HG03571 (cell line): ENCODE measurements around the gene MAP4K3.

ENCODE experiments used
- ATAC-seq: cut with Tn5 transposase; IDR thresholded peaks from one replicate; pipeline ENCODE4 v1.9.1; 2021; ENCODE audit not compliant: unreplicated experiment

MAP4K3 gene

DNA sequence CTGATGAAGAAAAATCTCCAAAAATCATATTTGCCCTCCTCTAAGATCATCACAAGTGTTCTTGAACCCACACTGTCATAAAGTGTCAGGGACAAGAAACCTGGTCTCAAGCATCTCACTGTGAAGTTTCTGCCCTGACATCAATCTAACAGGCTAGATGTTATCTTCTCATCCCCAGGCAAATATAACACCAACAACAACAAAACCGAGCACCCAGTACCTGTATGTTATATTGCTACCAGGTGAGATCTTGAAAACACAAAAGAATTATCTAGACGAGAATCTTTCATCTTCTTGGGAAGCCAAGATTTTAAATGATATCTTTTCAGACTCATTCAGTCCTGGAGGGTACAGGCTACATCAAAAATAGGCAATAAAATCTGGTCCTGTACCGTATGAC lies 8.8 kb upstream of the MAP4K3 start:
- no peak for ATAC-seq

DNA sequence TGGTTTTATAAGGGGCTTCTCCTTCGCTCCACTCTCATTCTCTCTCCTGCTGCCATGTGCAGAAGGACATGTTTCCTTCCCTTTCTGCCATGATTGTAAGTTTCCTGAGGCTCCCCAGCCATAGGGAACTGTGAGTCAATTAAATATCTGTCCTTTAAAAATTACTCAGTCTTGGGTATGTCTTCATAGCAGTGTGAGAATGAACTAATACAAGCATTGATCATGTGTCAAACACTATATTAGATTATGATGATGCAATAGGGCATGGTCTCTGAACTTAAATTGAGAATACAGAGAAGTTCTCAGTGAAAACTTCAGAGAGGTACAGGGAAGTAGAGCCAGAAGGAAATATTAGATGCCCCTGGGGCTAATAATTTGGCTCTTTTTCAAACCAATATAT lies 5.9 kb upstream of the MAP4K3 start:
- ATAC-seq = no peak

DNA sequence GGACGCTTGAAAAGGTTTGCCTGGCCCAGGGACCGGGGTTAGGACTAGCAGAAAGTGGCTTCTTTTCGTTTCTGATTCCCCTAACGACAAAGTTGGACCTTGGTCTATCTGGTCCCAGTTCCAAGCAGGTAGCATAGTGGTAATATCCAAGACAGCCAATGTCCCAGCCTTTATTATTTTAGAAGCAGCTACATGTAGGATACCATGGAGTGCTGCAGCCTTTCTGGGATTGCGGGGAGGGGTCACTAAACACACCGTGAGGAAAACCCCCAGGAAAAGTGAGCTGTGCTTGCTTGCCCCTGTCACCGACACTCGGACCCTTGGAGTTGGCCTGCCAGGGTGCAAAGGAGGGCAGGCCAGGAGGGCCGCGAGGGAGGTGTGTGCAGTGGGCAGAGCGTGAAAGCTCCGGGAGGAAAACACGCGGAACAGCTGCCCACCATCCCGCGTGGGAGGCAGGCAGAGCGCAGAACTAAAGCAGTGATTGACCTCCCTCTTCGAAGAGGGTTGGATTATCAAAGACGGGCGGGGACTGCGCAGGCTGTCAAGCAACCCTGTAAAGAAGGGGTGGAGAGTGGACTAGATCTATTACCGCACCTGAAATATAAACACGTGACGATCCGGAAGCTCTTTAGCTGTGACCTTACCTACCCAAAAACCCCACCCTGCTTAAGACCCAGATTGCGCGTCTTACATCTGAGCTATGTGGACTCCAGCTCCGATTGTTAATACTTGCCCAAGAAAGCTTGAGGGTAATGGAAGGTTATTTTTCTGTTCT lies 624 bp upstream of the MAP4K3 start:
- ATAC-seq = peak; percentile 39

DNA sequence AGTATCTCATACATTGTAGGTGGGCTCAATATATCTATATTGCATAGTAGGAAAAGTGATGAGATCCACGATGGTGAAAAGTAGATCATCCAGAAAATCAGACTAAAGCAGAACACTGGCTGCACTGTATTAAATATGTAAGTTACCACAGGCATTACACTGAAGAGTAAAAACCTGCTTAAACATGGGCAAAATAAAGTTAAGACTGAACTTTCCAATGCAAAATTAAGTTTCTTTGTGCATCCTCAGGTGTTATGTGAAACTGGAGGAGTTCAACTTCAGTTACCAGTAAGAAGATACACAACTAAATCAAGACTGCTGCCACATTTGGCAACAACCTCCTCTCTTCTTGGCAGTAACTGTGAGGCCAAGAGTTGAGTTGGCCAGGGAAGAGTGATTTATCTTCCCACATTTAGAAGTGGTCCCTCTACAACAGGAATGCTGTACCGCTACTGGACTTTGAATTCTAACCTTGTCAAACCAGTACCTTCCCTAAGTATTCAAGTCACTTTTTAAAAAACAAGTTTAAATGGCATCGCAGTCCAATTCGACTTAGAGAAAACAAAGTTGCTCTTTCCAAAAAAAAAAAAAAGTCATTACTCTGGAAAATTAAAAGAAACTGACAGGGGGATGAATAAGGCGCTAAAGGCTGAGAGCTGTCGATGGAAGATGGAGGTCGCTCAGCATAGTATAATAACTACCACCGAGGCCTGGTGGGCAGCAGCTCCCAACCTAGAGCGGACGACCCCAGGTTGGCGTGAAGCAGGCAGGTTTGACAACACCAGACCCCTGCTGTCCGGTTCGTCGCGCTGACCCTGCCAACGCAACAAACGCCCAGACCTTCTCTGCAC lies 1.1 kb downstream of the MAP4K3 start:
- no peak for ATAC-seq

DNA sequence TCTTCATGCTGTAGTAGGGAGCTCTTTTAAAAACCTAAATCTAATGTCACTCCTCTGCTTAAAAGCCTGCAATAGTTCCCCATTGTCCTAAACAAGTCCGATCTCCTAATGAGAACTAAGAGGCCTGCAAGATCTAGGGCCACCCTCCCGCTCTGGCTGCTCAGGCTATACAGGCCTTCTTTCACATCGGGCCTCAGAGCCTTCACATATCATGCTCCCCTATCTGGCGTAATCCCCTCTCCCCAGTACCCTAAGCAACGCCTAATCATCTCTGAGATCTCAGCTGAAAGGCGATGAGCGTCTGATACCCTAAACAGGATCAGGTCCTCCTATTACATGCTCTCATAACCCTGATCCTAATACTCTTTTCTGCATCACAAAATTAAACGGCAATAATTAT lies 1.9 kb downstream of the MAP4K3 start:
- ATAC-seq = no peak

DNA sequence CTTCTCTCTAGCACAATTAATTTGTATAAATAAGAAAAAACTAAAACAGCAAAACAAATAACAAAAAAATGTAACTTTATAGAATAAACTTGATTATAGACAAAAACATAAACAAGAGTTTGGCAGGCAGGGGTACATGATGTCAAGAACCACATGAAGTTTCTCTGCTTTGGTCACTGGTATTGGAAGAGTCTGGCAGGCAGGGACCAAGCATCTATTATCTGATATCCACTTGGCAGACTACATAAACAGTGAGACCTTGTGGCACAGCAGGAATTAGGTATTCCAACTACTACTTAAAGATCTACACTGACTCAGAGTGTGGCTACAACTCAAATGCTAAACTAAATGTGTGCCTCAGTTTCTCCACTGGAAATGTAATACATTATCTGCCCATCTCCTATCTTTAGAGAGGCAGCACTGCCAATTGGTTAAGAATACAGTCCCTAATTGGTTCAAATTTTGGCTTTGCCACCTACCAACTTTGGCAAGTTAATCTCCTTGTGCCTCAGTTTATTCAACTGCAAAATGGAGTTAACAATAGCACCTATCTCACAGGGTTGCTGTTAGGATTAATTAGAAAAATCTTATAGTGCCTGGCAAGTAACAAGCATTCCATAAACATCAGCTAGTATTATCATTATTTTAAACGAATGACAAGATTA lies 2.7 kb downstream of the MAP4K3 start:
- no peak for ATAC-seq

DNA sequence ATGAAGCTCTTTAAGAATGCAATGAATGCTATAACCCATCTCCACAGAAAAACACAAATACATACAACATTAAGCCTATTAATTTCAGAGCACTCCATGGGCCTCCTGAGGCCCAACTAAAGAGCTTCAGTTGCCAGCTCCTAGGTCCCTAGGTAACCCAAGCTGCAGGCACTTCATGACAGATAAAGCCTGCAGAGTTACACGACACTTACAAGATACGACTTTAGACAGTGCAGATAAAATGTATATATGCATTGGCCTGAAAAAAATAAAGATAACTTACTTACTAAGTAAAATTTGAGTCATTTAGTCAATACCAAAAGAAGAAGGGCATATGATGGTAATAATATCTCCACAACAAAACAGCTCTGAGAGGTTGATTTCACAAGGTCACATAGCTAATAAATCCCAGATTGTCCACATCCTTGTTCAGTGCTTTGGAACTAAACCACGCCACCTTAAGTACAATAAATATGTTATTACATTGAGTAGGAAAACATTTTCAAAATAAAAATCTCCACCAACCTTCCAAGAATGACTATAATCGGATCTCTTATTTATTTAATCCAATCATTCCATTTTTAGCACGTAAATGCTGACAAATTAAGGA lies 3.4 kb downstream of the MAP4K3 start:
- ATAC-seq = no peak

DNA sequence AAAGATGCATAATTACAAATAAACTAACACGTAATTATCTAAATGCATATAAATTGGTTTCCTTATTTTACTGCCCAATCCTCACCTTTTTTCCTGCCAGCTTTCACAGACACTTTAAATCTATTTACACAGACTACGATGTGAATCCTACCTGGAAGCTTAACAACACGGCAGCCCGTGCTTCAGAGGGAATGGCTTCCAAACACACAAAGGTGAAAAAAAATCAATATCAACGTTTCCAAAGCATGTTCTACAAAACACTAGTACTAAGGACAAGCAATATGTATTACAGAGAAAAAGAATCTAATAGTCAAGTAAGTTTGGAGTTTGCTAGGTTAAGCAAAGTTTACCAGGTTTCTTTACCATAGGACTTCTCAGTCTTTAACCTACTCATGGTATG lies 4.4 kb downstream of the MAP4K3 start:
- no peak for ATAC-seq

DNA sequence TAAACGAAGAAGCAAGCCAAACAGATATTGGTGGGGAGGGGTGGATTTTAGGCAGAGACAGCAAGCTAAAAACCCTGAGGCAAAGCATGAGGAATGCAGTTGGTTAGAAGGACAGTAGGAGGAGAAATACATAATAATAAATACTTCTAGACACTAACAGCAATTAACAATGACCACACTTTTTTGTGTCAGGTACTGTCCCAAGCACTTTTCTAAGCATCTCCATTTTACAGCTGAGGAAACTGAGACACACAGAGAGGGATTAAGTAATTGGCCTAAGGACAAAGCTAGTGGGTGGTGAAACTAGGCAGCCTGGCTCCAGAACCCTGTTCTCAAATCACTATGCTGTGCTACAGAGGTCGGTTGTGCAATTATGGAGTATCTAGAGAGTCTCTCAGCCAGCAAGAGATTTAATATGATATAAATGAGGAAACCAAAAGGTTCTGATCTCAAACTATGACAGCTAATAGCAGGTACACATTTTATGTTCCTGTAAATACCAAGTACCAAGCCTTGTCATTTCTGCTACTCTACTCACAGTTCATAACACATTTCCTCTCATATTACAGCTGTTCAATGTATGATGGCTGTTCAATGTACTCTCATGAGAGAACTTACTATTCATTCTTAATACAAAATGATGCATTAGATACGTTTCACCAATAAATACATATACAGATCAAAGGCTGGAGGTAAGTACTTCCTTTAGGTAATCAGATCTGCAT lies 5.3 kb downstream of the MAP4K3 start:
- ATAC-seq = no peak

DNA sequence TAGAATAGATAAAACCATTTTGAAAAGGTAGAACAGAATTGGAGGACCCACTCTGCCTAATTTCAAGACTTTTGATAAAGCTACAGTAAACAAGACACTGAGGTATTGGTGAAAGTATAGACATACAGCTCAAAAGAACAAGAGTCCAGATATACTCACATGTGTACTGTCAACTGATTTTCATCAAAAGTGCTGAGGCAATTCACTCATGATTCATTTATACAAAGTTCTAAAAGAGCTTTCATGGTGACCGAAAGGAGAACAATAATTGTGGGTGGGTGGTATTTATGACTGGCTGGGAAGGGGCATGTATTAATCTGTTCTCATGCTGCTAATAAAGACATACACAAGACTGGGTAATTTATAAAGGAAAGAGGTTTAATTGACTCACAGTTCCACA lies 7.3 kb downstream of the MAP4K3 start:
- ATAC-seq = no peak

DNA sequence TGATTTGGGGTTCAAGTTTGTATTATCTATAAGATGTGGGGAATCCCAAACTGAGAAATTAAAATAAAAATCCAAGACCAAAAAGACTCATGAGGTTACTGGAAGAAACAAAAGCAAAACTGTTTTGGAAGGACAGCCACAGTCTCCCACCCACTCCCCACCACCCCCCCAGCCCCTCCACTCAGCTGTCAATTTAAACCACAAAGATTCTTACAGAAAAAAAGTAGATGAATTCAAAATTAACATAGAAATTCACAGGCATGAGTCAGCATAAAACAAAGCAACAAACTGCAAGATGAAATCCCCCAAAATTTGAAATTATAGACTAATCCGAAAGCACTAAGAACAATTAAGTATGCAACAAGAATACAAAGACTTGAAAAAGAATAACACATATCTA lies 12.1 kb downstream of the MAP4K3 start:
- no peak for ATAC-seq

DNA sequence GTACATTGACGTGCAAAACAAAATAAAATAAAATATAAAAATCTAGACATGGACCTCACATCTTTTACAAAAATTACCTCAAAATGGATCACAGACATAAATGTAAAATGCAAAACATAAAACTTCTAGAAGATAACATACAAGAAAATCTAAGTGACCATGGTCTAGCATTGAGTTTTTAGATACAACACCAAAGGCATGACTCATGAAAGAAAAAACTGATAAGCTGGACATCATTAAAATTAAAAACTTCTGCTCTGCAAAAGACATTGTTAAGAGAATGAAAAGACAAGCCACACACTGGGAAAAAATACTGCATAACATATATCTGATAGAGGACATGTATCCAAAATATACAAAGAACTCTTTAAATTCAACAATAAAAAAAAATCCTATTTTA lies 14.4 kb downstream of the MAP4K3 start:
- ATAC-seq = no peak

DNA sequence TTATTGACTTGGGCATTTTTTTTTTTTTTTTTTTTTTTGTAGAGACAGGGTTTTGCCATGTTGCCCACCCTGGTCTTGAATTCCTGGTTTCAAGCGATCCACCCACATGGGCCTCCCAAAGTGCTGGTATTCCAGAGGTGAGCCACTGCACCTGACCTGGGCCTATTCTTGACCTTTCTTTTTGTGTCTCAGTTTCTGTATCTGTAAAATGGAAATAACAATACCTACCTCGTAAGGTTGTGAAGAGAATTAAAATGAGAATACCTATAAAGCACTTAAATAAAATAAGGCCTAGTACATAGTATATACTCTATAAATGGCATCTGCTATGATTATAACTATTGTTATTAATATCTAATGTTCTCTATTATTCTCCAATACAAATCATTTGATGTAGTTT lies 15.7 kb downstream of the MAP4K3 start:
- ATAC-seq = no peak

DNA sequence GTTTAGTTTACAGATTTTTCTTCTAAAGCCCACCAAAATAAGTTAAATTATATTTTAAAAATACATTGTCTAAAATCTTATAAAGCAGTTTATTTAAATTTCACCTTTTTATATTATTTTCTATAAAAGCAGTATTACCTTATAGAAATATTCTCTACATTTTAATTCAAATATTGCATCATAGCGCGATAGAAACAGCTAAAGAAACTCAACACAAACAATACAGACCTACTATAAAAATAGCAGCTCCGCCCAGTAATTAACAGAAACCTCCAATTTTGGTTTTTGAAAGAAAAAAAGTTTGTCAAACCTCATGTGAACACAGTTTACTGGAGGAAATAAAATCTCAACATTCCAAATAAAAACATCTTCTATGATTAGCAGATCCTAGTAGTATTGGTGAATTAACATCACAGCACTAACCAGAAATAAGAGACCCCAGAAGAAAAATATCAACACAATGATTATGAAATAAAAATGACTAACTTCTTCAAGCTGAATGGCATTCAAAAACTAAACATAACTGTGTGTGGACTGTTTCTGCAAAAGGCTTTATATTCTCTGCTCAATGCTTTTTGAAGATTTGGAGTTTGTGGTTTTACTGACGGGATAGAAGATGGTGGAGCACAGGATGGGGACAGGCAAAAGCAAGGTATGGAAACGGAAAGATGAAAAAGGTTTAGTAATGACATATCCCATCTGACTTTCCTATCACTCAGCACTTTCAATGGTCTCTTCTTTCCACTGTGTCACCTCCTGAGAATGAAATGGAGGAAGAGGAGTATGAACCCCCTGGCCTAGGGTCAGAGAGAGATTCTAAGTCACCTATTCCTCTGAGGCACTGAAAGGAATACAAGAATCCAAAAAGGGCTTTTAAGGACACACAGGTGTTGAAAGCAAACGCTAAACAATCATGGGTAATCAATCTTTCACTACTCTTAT lies 17.5 kb downstream of the MAP4K3 start:
- no peak for ATAC-seq

DNA sequence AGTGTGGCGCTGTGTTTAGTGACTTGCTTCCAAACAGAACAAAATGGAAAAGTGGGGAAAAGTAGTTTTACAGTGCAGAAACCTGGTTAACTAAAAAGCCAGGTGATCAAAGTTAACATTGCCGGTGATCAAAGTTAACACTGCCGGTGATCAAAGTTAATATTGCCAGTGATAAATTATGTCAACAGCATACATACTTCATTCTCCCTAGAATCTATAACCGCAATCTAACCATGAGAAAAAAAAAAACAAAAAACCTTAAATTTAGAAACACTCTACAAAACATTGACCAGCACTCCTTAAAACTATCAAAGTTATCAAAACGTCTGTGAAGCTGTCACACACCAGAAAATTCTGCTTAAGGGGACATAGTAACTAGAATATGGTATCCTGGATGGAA lies 18.6 kb downstream of the MAP4K3 start:
- no peak for ATAC-seq

DNA sequence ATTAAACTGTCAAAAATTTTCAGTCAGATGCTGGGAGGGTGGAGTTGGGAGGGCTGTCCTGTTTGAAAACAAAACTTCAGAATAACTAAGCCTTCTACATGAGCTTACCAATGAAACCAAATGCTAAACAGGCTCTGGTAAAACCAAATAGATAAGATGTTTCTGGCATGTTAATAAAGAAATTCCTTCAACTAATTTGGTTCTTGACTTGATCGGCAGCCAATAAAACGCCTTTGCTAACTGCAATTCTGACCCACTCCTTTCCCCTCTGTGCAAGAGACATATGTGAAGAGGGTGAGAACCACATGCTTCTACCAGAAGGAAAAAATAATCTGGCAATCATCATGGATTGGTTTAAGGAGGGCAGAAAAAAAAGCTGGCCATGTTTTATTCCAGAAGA lies 20.9 kb downstream of the MAP4K3 start:
- no peak for ATAC-seq

DNA sequence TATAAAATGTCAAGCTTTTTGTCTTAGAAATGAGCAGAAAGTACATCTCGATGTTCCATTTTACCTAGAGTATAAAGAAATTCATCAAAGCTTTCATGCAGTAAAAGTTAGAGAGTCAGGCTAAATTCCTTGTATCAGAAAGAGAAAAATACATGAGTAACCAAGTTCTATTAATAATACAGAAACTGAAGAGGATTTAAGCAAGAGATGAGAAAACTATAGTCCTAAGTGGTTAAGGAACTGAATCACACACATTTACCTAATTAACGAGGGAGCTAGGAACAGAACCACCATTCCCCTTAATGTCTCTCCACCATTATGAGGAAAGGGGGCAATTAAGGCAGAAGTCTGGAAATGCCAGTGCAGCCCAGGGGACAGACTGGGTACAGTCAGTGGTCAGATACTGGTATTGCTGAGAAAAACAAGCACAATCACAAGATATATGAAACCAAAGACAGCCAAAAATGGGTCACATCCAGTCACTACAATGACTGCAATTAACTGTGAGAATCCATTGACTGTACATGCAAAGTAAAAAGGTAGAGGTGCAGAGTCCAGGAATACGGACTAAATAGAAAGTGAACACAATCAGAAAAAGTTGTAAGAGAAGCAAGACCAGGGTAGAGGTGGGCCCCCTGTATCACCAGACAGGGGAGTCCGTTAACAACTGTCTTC lies 23.9 kb downstream of the MAP4K3 start:
- no peak for ATAC-seq

DNA sequence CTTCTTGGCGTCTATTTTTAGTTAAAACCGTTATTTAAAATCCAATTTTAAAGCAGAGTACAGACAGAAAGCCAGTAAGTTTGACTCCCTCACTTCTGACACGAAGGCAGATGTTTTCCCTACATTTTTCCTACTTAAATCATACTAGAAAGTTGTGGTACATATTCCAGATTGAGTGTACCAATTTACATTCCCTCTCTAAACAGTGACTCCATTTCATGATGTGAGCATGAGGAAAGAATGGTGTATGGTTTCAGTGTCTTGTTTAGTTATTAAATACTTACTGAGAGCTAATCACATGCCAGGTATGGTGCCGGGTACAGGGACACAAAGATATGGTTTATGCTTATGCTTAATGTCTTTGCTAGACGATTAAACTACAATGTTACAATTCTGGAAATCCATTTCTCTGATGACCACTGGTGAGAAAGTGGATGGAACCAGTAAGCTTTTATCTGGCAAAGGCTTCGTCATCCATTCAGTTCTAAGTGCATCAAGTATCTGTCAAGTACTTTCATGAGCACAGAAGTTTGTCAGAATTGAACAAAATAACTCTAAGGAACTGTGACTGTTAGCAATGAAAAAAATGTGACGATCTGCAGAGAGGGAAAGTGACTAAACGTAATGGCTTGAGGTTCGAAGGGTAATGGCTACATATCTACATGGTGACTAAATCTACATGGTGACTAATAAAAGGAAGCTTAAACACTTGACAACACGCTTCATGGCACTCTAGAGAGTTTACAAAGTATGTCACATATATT lies 25.7 kb downstream of the MAP4K3 start:
- ATAC-seq = no peak
